ENCODE results near the gene FGD5.
"Not testable (repeated sequence)": the region's sequence is repeated elsewhere in the genome, so short reads cannot be mapped to it uniquely, and the experiment has no call there.

FGD5 gene

DNA sequence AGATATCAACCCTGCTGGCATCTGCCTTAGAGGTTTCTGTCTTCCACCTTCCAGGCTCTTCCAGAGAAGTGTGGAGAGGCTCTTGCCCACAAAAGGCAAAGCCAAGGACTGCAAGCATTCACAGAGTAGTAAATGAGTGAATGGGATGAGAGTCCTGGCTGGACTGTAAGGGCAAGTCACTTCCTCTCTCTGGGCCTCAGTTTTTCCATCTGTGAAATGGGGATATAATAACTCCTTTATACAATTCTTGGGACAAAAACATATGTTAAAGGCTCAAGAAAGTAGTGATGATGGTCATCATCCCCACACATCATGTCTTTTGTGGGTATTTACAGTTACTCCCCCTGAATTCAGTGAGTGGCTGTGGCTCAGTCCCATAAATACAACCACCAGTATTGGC is 10.7 kb upstream of the FGD5 start:
- DNase-seq = no peak

DNA sequence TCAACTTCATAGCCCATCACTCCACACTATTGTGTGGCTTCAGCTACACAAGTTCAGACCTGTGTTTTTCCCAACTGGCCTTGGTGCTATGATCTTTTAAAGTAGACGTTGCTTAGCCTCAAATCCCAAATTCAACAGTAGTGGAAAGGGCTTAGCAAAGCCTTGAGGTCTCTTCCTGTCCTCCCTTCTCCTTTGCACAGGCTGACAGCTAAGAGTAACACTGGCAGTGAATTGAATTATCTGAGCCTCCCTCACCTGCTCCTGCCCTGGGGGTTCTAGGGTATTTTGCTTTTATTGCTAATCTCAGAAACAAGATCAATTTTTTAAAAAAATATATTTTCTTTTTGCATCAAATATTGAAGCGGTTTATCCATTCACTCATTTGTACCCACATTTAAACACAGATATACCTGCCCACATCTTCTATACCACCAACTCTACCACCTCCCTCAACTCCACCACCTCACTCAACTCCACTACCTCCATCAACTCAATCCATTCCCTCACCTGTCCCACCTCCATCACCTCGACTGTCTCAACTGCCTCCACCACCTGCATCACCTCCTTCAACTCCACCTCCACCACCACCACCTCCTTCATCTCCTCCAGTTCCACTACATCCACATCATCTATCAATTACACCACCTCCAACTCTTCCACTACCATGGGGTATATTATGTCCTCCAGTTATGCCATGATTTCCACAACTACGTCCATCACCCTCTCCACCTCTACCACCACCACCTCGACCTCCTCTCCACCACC is 10.1 kb upstream of the FGD5 start:
- no peak for DNase-seq

DNA sequence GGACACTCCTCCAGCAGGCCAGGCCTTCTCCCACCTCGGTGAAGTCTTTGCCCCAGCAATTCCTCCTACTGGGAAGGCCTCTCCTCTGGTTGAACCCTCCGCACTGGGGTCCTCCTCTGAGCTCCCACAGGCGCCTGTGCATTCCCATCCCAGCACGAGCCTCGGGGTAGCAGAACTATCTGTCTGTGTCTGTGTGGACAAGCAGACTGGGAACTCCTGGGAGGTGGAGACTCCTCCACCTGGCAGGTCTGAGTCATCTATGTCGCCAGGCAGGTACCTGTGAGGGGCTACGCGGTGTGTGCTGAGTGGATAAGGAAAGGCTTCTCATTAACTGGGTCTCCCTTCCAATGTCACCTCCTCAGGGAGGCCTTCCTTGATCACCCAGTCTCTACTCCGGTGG is 9.2 kb upstream of the FGD5 start:
- not testable (repeated sequence) for DNase-seq

DNA sequence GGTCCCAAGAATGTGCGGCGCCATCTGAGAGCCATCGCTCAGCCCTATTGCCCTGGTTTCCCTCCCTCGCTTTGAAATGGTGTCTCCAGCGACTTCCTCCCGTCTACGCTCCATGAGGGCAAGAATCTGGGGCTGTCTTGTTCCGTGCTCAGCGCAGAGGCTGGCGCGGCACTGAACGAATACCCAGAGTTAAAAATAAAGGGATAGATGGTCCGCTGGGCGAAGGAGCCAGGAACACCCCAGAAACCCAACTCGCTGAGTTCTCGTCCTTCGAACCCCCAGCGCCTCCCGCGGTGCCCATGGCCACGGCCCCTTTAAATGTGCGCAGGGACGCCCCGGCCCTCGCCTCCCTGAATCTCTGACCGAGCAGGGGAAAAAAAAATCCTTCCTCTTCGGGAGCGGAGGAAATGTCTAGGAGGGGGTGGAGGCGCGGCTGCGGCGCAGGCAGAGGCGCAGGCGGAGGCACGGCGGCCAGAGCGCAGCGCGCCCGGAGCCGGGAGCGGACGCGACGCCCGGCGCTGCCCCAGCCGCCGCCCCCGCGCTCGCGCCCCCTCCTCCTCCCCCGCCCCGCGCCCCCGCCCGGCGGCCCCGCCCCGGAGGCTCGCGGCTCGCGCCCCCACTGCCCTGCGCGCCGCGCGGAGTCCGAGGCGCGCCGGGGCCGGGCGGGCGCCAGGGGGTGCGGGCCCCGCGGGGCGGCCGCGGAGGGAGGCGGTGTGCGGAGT is 8.5 kb upstream of the FGD5 start:
- DNase-seq = no peak

DNA sequence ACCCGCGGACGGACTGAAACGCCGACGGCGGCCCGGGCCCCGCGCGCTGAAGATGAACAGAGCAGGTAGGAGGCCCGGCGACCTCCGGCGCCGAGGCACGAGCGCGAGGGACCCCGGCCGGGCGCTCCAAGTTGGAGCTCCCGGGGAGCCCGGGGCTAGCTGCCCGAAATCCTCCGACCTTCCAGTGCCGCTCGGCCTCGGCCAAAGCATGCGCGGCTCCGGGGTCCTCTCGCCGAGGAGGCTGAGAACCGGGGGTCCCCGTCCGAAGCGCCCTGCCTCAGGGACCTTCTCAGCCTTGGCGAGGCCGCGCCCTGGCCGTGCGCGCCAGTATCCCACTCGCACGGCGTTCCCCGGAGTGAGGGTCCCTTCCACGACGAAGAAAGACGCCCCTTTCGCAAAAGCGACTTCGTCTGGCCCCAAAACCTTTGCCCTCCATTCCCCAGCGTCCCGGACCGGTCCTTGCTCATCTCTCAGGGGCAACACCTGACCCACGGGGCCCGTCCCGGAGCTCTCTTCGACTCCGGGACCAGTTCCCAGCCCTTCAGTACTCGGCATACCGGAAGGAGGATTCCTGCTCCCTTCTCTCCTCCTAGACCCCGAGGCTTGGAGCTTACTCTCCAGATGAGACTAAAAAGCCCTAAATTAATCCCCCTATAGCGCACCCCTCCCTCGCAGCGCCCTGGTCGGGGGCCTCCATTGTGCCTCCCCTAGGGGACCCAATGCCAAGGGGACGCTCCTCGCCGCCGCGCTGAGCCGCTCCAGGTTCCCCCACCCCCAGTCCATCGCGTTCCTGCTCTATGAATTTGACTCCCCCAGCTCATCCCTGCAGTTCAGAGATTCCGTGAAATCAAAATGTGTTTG is 7.7 kb upstream of the FGD5 start:
- no peak for DNase-seq

DNA sequence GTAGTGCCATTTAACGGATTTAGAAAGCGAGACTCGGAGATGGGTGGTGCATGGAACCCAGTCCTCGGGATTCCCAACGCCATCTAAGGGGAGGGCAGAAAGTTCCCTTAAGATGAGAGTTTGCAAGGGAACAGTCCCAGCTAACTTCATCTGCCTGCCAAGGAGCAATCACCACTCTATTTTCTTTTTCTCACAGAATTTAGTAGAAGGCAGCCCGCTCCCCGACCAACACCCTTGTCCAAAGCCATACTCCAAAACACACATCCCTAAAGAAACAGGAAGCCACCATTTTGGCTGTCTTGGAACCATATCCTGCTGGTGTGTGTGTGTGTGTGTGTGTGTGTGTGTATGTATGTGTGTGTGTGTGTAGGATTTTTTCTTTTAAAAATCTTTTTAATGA is 7.1 kb upstream of the FGD5 start:
- no peak for DNase-seq

DNA sequence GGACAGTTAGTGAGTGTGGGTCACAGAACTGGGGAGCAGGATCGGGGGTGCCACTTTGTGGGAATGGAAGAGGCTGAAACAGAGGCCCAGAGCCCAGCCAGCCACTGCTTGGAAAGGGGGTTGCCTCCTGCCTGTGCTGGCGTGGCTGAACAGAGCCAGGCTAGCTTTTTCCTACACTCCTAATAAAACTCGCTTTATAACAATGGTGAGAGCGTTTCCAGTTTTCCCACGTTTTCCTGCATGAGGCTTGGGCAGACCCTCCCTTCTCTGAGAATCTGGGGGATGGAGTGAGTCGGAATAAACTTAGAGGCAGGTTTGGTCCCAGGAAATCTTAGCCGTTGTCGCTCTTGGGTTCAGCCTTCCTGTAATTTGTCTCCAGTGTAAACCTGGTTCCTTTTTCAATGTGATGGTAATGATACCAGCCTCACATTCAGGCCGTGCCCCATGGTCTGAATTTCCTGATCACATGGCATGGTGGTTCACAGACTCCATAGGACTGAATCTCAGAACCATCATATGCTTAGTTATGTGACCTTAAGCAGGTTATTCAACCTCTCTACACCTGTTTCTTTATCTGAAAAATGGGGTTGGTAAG is 6.5 kb upstream of the FGD5 start:
- DNase-seq = no peak

DNA sequence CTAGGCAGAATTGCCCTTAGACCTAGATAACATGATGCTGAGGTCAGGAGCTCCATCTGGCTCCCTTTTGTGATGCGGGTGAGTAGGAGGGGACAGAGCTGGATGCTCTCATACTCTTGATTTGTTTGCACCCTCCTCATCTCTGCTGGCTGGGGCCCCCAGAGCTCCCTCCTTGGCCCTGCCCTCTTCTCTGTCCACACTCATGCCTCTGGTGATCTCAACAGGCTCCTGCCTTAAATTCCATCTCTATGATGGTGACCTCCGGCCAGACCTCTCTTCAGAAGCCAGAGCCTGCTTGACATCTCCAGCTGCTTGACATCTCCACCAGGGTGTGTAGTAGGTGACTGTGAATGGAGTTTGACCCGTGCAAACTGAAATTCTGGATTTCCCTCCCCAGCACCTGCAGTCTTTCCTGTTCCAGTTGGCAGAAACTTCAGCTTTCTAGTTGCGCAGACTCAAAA is 4.3 kb upstream of the FGD5 start:
- DNase-seq = no peak

DNA sequence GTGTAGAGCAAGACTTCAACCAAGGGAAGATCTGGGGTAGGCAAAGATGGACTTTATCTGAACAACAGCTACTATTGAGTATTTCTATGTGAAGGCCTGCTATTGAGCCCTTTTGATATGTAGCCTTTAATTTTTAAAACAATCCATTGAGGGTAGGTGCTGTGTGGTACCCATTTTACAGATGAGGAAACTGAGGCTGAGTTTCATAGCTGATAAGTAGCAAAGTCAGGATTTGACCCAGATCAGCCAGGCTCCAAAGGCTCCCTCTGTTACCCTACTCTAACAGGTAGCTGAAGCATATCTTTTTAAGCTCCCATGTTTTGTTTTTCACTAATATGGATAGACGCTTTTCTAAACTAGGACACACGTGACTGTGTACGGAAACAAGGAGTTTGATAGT is 2.4 kb upstream of the FGD5 start:
- no peak for DNase-seq

DNA sequence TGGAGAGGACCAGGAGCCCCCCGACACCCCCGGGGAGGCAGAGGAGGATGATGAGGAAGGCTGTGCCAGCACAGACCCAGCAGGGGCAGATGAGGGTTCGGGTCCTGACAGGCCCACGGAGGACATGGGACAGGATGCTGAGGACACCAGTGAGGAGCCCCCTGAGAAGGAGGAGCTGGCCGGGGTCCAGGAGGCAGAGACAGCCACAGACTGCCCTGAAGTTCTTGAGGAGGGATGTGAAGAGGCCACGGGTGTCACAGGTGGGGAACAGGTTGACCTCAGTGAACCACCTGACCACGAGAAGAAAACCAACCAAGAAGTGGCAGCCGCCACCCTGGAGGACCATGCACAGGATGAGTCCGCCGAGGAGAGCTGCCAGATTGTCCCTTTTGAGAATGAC is 909 bp downstream of the FGD5 start:
- no peak for DNase-seq

DNA sequence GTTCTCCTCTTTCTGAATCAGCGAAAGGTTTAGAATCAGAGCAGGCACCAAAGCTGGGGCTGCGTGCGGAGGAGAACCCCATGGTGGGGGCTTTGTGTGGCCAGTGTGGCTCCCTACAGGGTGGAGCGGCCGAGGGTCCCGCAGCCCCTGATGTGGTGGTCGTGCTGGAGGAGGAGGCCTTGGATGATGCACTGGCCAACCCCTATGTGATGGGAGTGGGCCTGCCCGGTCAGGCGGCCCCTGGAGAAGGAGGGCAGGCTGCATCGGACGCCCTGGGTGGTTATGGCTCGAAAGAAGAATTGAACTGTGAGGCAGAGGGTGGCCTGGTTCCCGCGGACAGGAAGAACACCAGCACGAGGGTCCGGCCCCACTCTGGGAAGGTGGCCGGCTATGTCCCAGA is 1.4 kb downstream of the FGD5 start:
- no peak for DNase-seq

DNA sequence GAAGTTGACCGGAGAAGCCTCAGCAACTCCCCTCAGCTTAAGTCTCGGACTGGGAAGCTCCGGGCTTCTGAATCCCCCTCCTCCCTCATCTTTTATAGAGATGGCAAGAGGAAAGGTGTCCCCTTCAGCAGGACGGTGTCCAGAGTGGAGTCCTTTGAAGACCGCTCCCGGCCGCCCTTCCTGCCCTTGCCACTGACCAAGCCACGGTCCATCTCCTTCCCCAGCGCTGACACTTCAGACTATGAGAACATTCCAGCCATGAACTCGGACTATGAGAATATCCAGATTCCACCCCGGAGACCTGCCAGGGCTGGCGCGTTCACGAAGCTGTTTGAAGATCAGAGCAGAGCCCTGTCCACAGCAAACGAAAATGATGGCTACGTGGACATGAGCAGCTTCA is 2.4 kb downstream of the FGD5 start:
- no peak for DNase-seq

DNA sequence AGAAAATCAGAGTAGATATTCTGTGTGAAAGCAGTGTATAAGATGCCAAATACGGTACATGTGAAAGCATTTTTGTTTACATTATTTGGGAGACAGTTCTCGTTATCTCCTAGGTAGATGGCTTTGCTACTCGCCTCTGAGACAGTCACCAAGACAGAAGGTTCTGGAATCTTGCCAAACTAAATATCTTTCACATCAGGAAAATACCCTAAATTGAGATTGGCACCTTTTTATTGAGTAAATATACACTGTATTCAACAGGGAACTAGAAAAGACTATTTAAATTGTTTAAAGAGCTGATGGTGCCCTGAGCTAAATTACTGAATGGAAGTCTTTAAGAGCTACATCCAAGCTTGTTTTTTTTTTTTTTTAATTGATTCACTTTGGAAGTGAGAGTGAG is 3.4 kb downstream of the FGD5 start:
- no peak for DNase-seq

DNA sequence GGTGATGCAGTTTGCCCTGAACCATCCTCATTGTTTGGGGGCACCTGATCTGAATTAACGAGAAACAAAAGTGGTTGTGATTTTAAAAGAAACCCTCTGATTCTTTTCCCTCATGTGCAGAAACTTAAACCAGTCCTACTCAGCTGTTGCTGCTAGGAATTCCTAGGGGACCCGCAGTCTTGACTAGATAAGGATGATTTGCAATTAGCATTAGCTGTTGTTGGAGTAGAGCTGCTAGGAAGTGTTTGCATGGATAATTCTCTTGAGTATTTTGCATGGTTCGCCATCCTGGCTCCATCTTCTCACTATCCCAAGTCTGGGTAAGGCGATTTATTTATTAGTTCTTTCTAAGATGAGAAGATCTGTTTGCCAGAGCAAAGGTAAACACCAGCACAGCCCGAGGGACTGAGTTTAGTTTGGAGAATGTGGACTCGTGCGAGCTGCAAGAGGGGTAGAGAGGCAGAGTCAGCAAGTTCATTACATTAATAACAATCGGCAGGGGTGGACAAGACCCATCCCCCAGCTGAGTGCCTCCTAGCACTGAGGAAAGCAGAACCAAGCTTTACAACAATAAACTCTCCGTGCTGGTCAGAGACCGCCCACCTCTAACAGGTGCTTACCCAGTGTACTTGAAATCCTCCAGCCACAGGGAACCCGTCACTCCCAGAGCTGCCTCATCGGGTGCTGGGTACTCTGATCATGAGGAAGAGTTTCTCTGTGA is 4.1 kb downstream of the FGD5 start:
- no peak for DNase-seq

DNA sequence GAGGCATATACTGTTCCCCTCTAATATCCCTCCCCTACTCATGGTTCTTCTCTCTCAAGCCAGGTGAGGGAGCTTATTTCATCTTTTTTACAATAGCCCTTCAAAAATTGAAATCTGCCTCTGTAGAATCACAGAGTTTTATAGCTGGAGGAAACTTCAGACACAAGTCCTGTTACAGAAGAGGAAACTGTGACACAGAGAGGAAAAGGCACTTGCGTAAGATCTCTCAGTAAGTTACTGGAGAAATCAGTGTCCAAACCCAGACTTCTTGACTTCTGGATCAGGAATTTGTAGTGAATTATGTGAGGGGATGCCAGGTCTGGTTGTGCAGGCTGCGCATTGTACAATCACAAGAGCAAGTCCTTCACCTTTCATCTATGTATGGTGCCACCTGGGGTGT is 4.6 kb downstream of the FGD5 start:
- DNase-seq = no peak

DNA sequence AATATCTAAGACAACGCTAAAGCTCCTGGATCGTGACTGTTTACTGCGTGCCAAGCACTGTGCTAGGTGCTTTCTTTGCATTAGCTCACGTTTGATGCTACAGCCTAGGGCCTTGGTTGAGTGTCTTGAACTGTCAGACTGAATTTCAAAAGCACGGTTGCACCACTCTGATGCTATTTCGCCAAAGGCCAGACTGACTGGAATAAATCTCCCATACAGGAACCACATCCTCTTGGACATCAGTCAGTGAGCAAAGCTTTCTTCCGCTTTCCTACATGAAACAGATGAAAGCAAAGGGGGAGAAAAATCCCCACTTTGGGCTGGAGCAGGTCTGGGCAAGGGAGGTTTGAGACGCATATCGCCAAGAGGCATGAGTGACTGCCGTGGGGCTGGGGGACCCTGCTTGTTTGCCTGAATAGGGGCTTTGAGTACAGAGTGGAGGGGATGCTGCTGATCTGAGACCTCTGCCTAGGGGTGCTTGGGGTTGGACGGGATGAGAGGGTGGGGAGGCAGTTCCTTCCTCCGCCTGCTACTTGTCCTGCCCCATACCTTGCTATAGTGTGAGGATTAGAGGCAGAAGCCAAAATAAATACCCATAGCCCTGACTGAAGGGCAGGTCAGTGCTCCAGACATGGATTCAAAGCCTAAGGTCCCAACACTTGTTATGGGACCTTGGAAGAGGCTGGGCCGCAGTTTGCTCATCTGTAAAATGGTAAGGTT is 5.3 kb downstream of the FGD5 start:
- no peak for DNase-seq

DNA sequence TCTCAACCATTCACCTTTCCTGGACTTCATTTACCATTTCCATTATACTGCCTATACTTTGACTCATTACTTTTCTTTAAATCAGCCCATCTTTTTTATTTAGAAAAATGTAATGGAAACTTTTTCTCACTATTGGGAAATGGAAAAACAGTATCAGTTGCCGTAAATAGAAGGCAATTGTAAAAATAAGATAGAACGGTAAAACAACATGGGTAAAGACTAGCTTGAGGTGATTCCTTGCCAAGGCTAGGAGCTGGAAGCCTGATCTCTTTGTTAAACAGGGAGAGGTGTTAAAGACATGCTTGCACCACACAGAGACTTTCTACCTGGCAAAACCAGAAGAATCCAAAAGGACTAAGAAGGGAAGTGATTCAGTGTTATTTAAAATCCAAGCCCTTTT is 5.9 kb downstream of the FGD5 start:
- no peak for DNase-seq

DNA sequence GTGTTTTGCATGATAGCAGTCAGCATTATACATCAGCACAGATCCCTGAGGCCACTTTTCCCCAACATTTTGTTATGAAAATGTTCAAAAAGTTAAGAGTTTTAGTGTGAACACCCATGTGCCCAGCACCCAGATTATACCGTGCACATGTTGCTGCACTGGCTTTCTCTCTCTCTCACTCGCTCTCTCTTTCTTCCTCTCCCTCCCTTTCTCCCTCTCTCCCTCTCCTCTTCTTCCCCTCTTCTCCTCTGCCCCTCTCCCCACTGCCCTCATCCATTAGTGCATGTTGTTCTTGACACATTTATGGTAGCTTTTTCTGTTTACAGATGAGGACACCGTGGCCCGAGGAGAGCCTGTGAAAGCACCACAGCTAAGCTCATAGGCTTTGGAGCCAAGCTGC is 7.3 kb downstream of the FGD5 start:
- no peak for DNase-seq

DNA sequence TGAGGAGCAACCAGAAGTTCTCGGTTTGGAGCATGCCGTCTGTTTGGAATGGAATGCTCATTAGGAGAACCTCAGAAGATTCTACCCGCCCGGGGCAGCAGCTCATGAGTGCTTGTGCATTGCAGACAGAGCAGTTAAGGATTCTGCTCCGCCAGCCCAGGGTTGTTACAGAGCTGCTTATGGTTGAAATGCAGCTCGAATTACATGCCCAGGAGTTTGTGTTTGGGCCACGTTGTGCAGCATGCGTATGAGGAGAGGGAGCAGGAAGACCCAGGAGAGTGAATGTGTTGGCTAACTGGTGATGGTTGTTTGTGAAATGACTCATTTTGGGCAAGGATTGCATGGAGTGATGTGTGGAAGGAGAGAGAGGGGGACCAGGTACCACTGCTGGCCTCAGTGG is 9.0 kb downstream of the FGD5 start:
- DNase-seq = no peak

DNA sequence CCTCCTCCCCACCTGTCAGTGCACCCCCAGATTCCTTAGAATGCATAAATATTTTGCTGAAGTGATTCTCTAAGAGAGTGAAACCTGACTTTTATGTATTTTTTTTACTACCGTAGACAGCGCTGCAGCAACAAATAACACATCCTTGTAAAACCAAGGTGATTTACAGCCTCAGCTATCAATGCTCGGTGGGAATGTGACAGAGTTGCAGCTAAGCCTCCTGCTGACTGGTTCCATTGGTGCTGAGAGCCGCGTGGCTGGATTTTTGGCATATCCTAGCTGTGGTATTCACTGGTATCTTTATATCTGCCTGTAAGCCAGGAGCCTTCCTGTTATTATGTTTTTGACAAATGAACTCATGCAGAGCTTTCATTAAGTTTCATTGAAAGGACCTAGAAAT is 11.0 kb downstream of the FGD5 start:
- no peak for DNase-seq

DNA sequence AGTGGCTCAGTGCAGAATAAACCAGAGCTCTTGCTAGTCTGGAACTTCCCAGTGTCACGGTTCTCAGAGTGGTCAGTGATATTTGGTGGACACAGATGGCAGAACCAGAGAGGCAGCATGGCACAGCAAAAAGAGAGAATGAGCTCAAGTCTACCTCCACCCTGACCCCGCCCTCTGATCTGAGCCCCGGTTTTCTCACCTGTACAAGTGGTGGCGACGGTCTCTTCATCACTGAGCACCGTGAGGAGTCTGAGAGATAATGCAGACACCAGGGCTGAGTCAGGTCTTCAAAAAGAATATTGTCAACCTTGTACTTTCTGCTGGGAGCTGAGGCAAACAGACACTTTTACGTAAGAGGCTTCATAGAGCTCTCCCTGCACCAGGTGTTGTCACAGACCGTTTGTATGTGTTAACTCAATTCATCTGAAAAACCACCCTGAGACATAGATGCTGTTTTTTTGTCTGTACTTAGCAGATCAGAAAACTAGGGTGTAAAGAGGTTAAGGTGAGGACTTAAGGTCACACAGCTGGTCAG is 13.2 kb downstream of the FGD5 start:
- DNase-seq = no peak

All from NCI-H1092 (cell line).